ENCODE results near the gene C11orf91. TPM values are rescaled to one million over a fixed set of nuclear protein-coding genes. Genes with fewer than 3 reads are reported as not detected.
"Not testable (repeated sequence)": the region's sequence is repeated elsewhere in the genome, so short reads cannot be mapped to it uniquely, and the experiment has no call there.

C11orf91 gene
- total RNA-seq, 1 experiment from 2014 or later = not detected

DNA sequence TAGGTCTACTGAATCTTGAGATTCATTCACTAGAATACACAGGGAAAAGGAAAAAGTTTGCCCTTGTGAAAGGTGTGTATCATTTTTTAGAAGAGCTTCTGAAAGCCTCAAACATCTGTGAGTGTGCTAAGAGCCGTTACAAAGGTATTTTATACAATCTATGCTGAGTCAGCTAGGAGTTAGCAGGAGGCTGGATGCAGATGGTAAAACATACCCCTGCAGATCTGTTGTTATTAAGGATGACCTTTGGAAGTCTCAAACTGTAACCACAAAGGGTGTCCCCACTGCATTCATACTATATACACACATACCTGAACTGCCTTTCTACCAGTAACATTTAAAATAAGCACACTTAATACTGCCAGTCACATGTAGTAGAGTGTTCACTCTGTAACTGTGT, 8.4 kb upstream of the C11orf91 start:
- Histone ChIP-seq H3K9me2 (ENCODE audit: insufficient read depth) (no peaks in the 10 kb centered on the region), H3K27me3 (ENCODE audit: insufficient read depth, low read depth) (no peaks in the 10 kb centered on the region), H2AFZ (no peak overlapping the region), H3K27ac (peak overlapping the region; percentile 53), H3K4me2 (peak overlapping the region; percentile 30; the same call in 1 of the 2 replicates), H4K20me1 (ENCODE audit: insufficient read depth) (0 out of 2 replicates have a peak, but pooled peaks cover 4% of the 10 kb centered on the region), H3K4me1 (replicated peaks; ENCODE audit: insufficient read depth) (peaks cover 53% of the 10 kb centered on the region), H3K79me2 (ENCODE audit: low read depth) (peaks cover 29% of the 10 kb centered on the region; the same call in 1 of the 2 replicates), H3K9me3 (ENCODE audit: insufficient read depth, low read depth) (no peaks in the 10 kb centered on the region), H3F3A (ENCODE audit: insufficient read depth, low read depth) (peaks cover 50% of the 10 kb centered on the region), H3K36me3 (ENCODE audit: low read depth) (peaks cover 73% of the 10 kb centered on the region), H3K4me3 (no peak overlapping the region)
- TF ChIP-seq CTCF (conservative IDR thresholded peaks at IDR 0.05) (no peak), EZH2 (IDR thresholded peaks at IDR 0.05; ENCODE audit: low read depth) (no peak)
- ChIA-PET CTCF (no interaction called here), POLR2A (ENCODE audit: unreplicated experiment) (interaction anchor here (0.6 kb wide), 1 partner anchor 28 kb away, joined by 14 read pairs; the partner anchor contains the start of gene CD59)
- DNase-seq = peak in 1 of 2 experiments; percentile 32
- intact Hi-C loops (cut with micrococcal nuclease; ENCODE audit: unreplicated experiment) = no loop called here
- BruUV-seq (replicated peaks) = no TSS peak

DNA sequence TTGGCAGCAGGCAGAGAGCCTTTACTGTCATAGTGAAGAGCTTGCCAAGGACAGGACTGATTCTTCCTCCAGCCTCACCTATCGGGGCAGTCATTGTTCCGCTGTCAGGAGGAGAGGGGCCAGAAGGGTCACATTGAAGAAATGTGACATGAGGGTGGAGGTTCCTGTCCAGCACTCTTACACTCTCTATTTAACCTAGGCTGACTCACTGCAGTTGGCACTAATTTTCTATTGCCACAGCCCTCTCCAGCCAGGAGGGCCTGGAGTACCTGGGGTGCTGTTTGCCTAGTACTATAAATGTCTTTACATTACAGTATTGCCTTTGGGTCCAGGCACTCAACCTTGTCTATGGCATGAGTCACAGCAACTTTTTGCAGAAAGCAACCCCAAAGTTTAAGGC, 7.2 kb upstream of the C11orf91 start:
- H3K27me3 ChIP-seq (ENCODE audit: insufficient read depth, low read depth); H4K20me1 ChIP-seq (ENCODE audit: insufficient read depth); H3K4me3 ChIP-seq; intact Hi-C loops (cut with micrococcal nuclease; ENCODE audit: unreplicated experiment); H3K9me3 ChIP-seq (ENCODE audit: insufficient read depth, low read depth); H3K9me2 ChIP-seq (ENCODE audit: insufficient read depth); H2AFZ ChIP-seq; BruUV-seq (replicated peaks); POLR2A ChIA-PET (ENCODE audit: unreplicated experiment): not testable (repeated sequence)
- peaks cover 62% of the 10 kb centered on the region for H3F3A ChIP-seq (ENCODE audit: insufficient read depth, low read depth)
- CTCF ChIA-PET = interaction anchor here (0.6 kb wide), 2 partner anchors 46 to 321 kb away, joined by 4 to 8 read pairs; no protein-coding TSS in a partner anchor
- H3K4me1 ChIP-seq (replicated peaks; ENCODE audit: insufficient read depth) = peaks cover 65% of the 10 kb centered on the region
- peak overlapping the region; percentile 30 for H3K4me2 ChIP-seq
- H3K27ac ChIP-seq = peak overlapping the region; percentile 53
- peaks cover 62% of the 10 kb centered on the region for H3K36me3 ChIP-seq (ENCODE audit: low read depth)
- DNase-seq = peak in 1 of 2 experiments; percentile 91
- H3K79me2 ChIP-seq (ENCODE audit: low read depth) = peaks cover 18% of the 10 kb centered on the region

DNA sequence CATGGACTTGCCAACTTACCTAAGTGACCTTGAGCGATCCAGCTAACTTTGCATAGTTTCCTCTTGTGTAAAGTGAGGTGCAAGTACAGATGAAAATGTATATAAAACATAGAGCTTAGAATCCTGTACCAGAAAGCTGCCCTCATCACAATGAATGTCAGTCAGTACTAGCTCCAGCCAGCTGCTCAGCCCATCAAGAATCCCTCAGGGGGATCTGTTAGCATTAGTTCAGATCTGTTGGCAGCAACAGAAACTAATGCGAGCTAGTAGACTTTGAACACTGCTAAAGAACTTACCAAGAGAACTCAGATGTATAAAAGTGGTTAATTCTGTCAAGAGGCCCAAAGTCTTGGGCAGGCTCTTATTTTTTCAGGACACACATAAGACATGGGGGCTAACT, 6.3 kb upstream of the C11orf91 start:
- intact Hi-C loops (cut with micrococcal nuclease; ENCODE audit: unreplicated experiment) = no loop called here
- no peaks in the 10 kb centered on the region for H4K20me1 ChIP-seq (ENCODE audit: insufficient read depth)
- H3K36me3 ChIP-seq (ENCODE audit: low read depth) = peaks cover 53% of the 10 kb centered on the region
- peak in 1 of 2 experiments; percentile 19 for DNase-seq
- POLR2A ChIA-PET (ENCODE audit: unreplicated experiment) = no interaction called here
- H3K4me1 ChIP-seq (replicated peaks; ENCODE audit: insufficient read depth) = peaks cover 73% of the 10 kb centered on the region
- H3K27me3 ChIP-seq (ENCODE audit: insufficient read depth, low read depth) = no peaks in the 10 kb centered on the region
- BruUV-seq (replicated peaks) = no TSS peak
- H3K27ac ChIP-seq = no peak overlapping the region; the same call in 1 of the 2 replicates
- no peak overlapping the region for H2AFZ ChIP-seq
- no peak overlapping the region for H3K4me2 ChIP-seq
- peaks cover 69% of the 10 kb centered on the region for H3F3A ChIP-seq (ENCODE audit: insufficient read depth, low read depth)
- TF ChIP-seq CTCF (conservative IDR thresholded peaks at IDR 0.05) = no peak
- TF ChIP-seq EZH2 (IDR thresholded peaks at IDR 0.05; ENCODE audit: low read depth) = no peak
- H3K4me3 ChIP-seq = no peak overlapping the region
- no peaks in the 10 kb centered on the region for H3K9me3 ChIP-seq (ENCODE audit: insufficient read depth, low read depth)
- H3K9me2 ChIP-seq (ENCODE audit: insufficient read depth) = no peaks in the 10 kb centered on the region
- CTCF ChIA-PET = no interaction called here
- H3K79me2 ChIP-seq (ENCODE audit: low read depth) = peaks cover 14% of the 10 kb centered on the region

- Histone ChIP-seq H3K27me3 (ENCODE audit: insufficient read depth, low read depth) (no peaks in the 10 kb centered on the region), H3K4me3 (no peak overlapping the region), H3K9me3 (ENCODE audit: insufficient read depth, low read depth) (no peaks in the 10 kb centered on the region), H3K4me2 (no peak overlapping the region), H3K36me3 (ENCODE audit: low read depth) (peaks cover 49% of the 10 kb centered on the region), H3F3A (ENCODE audit: insufficient read depth, low read depth) (peaks cover 74% of the 10 kb centered on the region), H2AFZ (no peak overlapping the region), H3K4me1 (replicated peaks; ENCODE audit: insufficient read depth) (peaks cover 77% of the 10 kb centered on the region), H4K20me1 (ENCODE audit: insufficient read depth) (no peaks in the 10 kb centered on the region), H3K27ac (no peak overlapping the region), H3K79me2 (ENCODE audit: low read depth) (peaks cover 14% of the 10 kb centered on the region), H3K9me2 (ENCODE audit: insufficient read depth) (no peaks in the 10 kb centered on the region)
- ChIA-PET POLR2A (ENCODE audit: unreplicated experiment) (no interaction called here), CTCF (no interaction called here)
- DNase-seq = peak in 1 of 2 experiments; percentile 12
- intact Hi-C loops (cut with micrococcal nuclease; ENCODE audit: unreplicated experiment) = no loop called here
- no peak for TF ChIP-seq EZH2 (IDR thresholded peaks at IDR 0.05; ENCODE audit: low read depth)
- TF ChIP-seq CTCF (conservative IDR thresholded peaks at IDR 0.05) = no peak
- no TSS peak for BruUV-seq (replicated peaks)
These were observed 5.9 kb upstream of the C11orf91 start for GRCh38 chr11:33706546-33706945.
